Activated CD8-positive, alpha-beta memory T cell treated with anti-CD3 and anti-CD28 coated beads for 24 hours (primary cell): ENCODE data around the gene CRYL1.

Source experiments
- DNase-seq: peaks from one replicate; pipeline ENCODE4 v3.0.0-alpha.2; 2020

CRYL1 gene

GRCh38 chr13:20416223-20416745 is 109.4 kb downstream of the CRYL1 start:
- DNase-seq: no peak

GRCh38 chr13:20415694-20416107 is 110.0 kb downstream of the CRYL1 start:
- DNase-seq: no peak

GRCh38 chr13:20415306-20415679 is 110.4 kb downstream of the CRYL1 start:
- no peak for DNase-seq

- DNase-seq: no peak
Observed at GRCh38 chr13:20414546-20415305, 110.9 kb downstream of the CRYL1 start.

GRCh38 chr13:20412691-20413355 is 112.8 kb downstream of the CRYL1 start:
- DNase-seq: no peak

GRCh38 chr13:20411638-20412342 is 113.9 kb downstream of the CRYL1 start:
- peak; percentile 73 for DNase-seq

GRCh38 chr13:20410726-20411125 is 114.9 kb downstream of the CRYL1 start:
- DNase-seq: no peak

GRCh38 chr13:20408181-20408580 is 117.5 kb downstream of the CRYL1 start:
- peak; percentile 45 for DNase-seq

- DNase-seq: peak; percentile 30
Observed at GRCh38 chr13:20407759-20408158, 117.9 kb downstream of the CRYL1 start.

GRCh38 chr13:20405691-20406090 is 120.0 kb downstream of the CRYL1 start:
- DNase-seq: peak; percentile 43

- DNase-seq: peak; percentile 32
Observed at GRCh38 chr13:20404488-20405222, 121.0 kb downstream of the CRYL1 start.

GRCh38 chr13:20403826-20404225 is 121.8 kb downstream of the CRYL1 start:
- peak; percentile 21 for DNase-seq

GRCh38 chr13:20402881-20403280 is 122.8 kb downstream of the CRYL1 start:
- DNase-seq: peak; percentile 53

- peak; percentile 56 for DNase-seq
Observed at GRCh38 chr13:20401931-20402856, 123.5 kb downstream of the CRYL1 start.

GRCh38 chr13:20401531-20401930 is 124.1 kb downstream of the CRYL1 start:
- DNase-seq: peak; percentile 13

- peak; percentile 19 for DNase-seq
Observed at GRCh38 chr13:20400774-20401173, 124.9 kb downstream of the CRYL1 start.

- peak; percentile 47 for DNase-seq
Observed at GRCh38 chr13:20399961-20400360, 125.7 kb downstream of the CRYL1 start.

GRCh38 chr13:20399515-20399914 is 126.1 kb downstream of the CRYL1 start:
- DNase-seq: peak; percentile 38

GRCh38 chr13:20398459-20398858 is 127.2 kb downstream of the CRYL1 start:
- DNase-seq: peak; percentile 40

GRCh38 chr13:20397896-20398295 is 127.8 kb downstream of the CRYL1 start:
- DNase-seq: peak; percentile 38

GRCh38 chr13:20395061-20395916 is 130.4 kb downstream of the CRYL1 start:
- peak; percentile 43 for DNase-seq
